IMR-90 (cell line): ENCODE measurements around the gene SYN1. TPM values are rescaled to one million over a fixed set of nuclear protein-coding genes. Genes with fewer than 3 reads are reported as not detected.

Experiments used
- ATAC-seq: fragments of 200-7000 bp; cut with Tn5 transposase; 2 replicates; pipeline ENCODE4 v1.9.1; 2020; ENCODE audit warnings: low read depth, mild to moderate bottlenecking, moderate library complexity
- BruUV-seq: library from RNA; stranded (reverse); fragments of 400-500 nt; replicated peaks from 2 replicates; lab custom pipeline; 2021; lab: Mats Ljungman, UMichigan
- CTCF ChIA-PET: fragments of 300-600 bp; formaldehyde crosslinking; extraction: SDS; loops from one replicate; lab custom pipeline; 2021; ENCODE audit warnings: antibody characterized with exemption; lab: Yijun Ruan, JAX
- POLR2A ChIA-PET: fragments of 300-600 bp; sonication (Branson Sonifier 250); formaldehyde crosslinking; loops from one replicate; lab custom pipeline; 2022; ENCODE audit warnings: antibody characterized with exemption; ENCODE audit not compliant: unreplicated experiment; lab: Charles Lee
- DNase-seq: peaks from one replicate; pipeline ENCODE4 v3.0.0; 2013
- H2AFZ ChIP-seq: replicated peaks from 2 replicates; pipeline ENCODE3; 2013; ENCODE audit warnings: low read length, mild to moderate bottlenecking; ENCODE audit not compliant: poor library complexity
- H2AK5ac ChIP-seq: 2 replicates; pipeline ENCODE4 v1.6.1; 2013; ENCODE audit warnings: low read depth, low read length, inconsistent platforms
- H2AK9ac ChIP-seq: replicated peaks from 2 replicates; pipeline ENCODE3; 2013; ENCODE audit warnings: mild to moderate bottlenecking, low read depth, low read length, moderate library complexity; ENCODE audit not compliant: poor library complexity
- H2BK120ac ChIP-seq: 2 replicates; pipeline ENCODE4 v1.6.1; 2013; ENCODE audit warnings: low read depth, low read length, inconsistent platforms
- H2BK15ac ChIP-seq: 3 replicates; pipeline ENCODE4 v1.6.1; 2013; ENCODE audit warnings: low read depth, low read length, inconsistent platforms
- H2BK20ac ChIP-seq: 2 replicates; pipeline ENCODE4 v1.6.1; 2013; ENCODE audit warnings: low read depth, mild to moderate bottlenecking, inconsistent platforms, low read length, moderate library complexity
- H2BK5ac ChIP-seq: 2 replicates; pipeline ENCODE4 v1.6.1; 2013; ENCODE audit warnings: mild to moderate bottlenecking, low read depth, low read length, inconsistent platforms; ENCODE audit not compliant: poor library complexity, severe bottlenecking
- H3K14ac ChIP-seq: replicated peaks from 2 replicates; pipeline ENCODE4 v1.6.1; 2013; ENCODE audit warnings: low read depth, low read length, inconsistent platforms
- H3K18ac ChIP-seq: 2 replicates; pipeline ENCODE4 v1.6.1; 2013; ENCODE audit warnings: low read depth, low read length, control low read depth
- H3K23ac ChIP-seq: 2 replicates; pipeline ENCODE4 v1.6.1; 2013; ENCODE audit warnings: low read depth, low read length, inconsistent platforms
- H3K27ac ChIP-seq: 2 replicates; pipeline ENCODE4 v1.5.1; 2013; ENCODE audit warnings: mild to moderate bottlenecking, control low read depth, low read length; ENCODE audit not compliant: insufficient read depth
- H3K27me3 ChIP-seq: 2 replicates; pipeline ENCODE4 v1.6.1; 2013; ENCODE audit warnings: low read length; ENCODE audit not compliant: control insufficient read depth, insufficient read depth
- H3K36me3 ChIP-seq: 2 replicates; pipeline ENCODE4 v1.6.1; 2013; ENCODE audit warnings: low read length, mixed read lengths; ENCODE audit not compliant: control insufficient read depth, insufficient read depth
- H3K4ac ChIP-seq: 2 replicates; pipeline ENCODE4 v1.6.1; 2013; ENCODE audit warnings: low read depth, low read length, inconsistent platforms
- H3K4me1 ChIP-seq: 2 replicates; pipeline ENCODE4 v1.6.1; 2013; ENCODE audit warnings: low read length, mixed read lengths; ENCODE audit not compliant: control insufficient read depth, insufficient read depth
- H3K4me2 ChIP-seq: 2 replicates; pipeline ENCODE4 v1.6.1; 2013; ENCODE audit warnings: low read depth, mild to moderate bottlenecking, control low read depth, low read length, moderate library complexity
- H3K4me3 ChIP-seq: 2 replicates; pipeline ENCODE4 v1.5.1; 2013; ENCODE audit warnings: low read depth, mild to moderate bottlenecking, control low read depth, low read length, moderate library complexity; ENCODE audit not compliant: insufficient read depth
- H3K56ac ChIP-seq: 2 replicates; pipeline ENCODE4 v1.6.1; 2013; ENCODE audit warnings: low read length, inconsistent platforms; ENCODE audit not compliant: insufficient read depth; ENCODE audit errors: extremely low read depth
- H3K79me1 ChIP-seq, 2 experiments: 2 replicates each; pipeline ENCODE4 v1.6.1; 2013; ENCODE audit warnings: low read length in 2 of 2, inconsistent platforms in 1 of 2, low read depth in 1 of 2
- H3K9ac ChIP-seq: 2 replicates; pipeline ENCODE4 v1.6.1; 2013; ENCODE audit warnings: low read depth, low read length, control low read depth
- H3K9me1 ChIP-seq: 2 replicates; pipeline ENCODE4 v1.6.1; 2013; ENCODE audit warnings: low read length, inconsistent platforms; ENCODE audit not compliant: insufficient read depth
- H3K9me3 ChIP-seq: 2 replicates; pipeline ENCODE4 v1.6.1; 2013; ENCODE audit warnings: low read length; ENCODE audit not compliant: control insufficient read depth, insufficient read depth
- H4K20me1 ChIP-seq: 2 replicates; pipeline ENCODE4 v1.6.1; 2013; ENCODE audit warnings: low read length, inconsistent platforms; ENCODE audit not compliant: insufficient read depth
- H4K5ac ChIP-seq: 2 replicates; pipeline ENCODE4 v1.6.1; 2013; ENCODE audit warnings: mild to moderate bottlenecking, low read depth, low read length, control low read depth
- H4K8ac ChIP-seq, 2 experiments: 2 replicates each; pipeline ENCODE4 v1.6.1; 2013; ENCODE audit warnings: low read depth in 2 of 2, low read length in 2 of 2, control low read depth in 1 of 2, inconsistent platforms in 1 of 2
- H4K91ac ChIP-seq: 2 replicates; pipeline ENCODE4 v1.6.1; 2013; ENCODE audit warnings: low read depth, low read length, inconsistent platforms; ENCODE audit not compliant: insufficient read depth
- BHLHE40 ChIP-seq: fragments of 150-350 bp; IDR thresholded peaks from 2 replicates; pipeline ENCODE4 v1.6.1; 2016; ENCODE audit warnings: mild to moderate bottlenecking, low read depth, low read length
- CEBPB ChIP-seq: IDR thresholded peaks from 2 replicates; pipeline ENCODE4 v1.6.1; 2012; ENCODE audit warnings: low read depth, low read length, improper control_type of control experiment
- CHD1 ChIP-seq: IDR thresholded peaks from 2 replicates; pipeline ENCODE4 v1.6.1; 2012; ENCODE audit warnings: low read depth, low read length, improper control_type of control experiment
- CTCF ChIP-seq: conservative IDR thresholded peaks from 2 replicates; pipeline ENCODE4 v1.5.1; 2012; ENCODE audit warnings: mild to moderate bottlenecking, low read depth, low read length, improper control_type of control experiment
- FOS ChIP-seq: fragments of 150-350 bp; IDR thresholded peaks from 2 replicates; pipeline ENCODE4 v1.6.1; 2016; ENCODE audit warnings: low read depth, low read length
- MAFK ChIP-seq: IDR thresholded peaks from 2 replicates; pipeline ENCODE4 v1.6.1; 2012; ENCODE audit warnings: low read depth, low read length, improper control_type of control experiment
- MAZ ChIP-seq: IDR thresholded peaks from 2 replicates; pipeline ENCODE4 v1.6.1; 2012; ENCODE audit warnings: low read depth, mild to moderate bottlenecking, low read length, improper control_type of control experiment, moderate library complexity, borderline replicate concordance
- MXI1 ChIP-seq: IDR thresholded peaks from 2 replicates; pipeline ENCODE4 v1.6.1; 2012; ENCODE audit warnings: low read depth, mild to moderate bottlenecking, low read length, moderate library complexity, borderline replicate concordance
- POLR2A ChIP-seq: IDR thresholded peaks from 2 replicates; pipeline ENCODE4 v1.6.1; 2012; ENCODE audit warnings: mild to moderate bottlenecking, low read depth, low read length
- RAD21 ChIP-seq: IDR thresholded peaks from 2 replicates; pipeline ENCODE4 v1.6.1; 2012; ENCODE audit warnings: low read length, improper control_type of control experiment
- RCOR1 ChIP-seq: IDR thresholded peaks from 2 replicates; pipeline ENCODE4 v1.6.1; 2012; ENCODE audit warnings: mild to moderate bottlenecking, low read length, improper control_type of control experiment; ENCODE audit not compliant: insufficient replicate concordance
- RFX5 ChIP-seq: IDR thresholded peaks from 2 replicates; pipeline ENCODE4 v1.8.0; 2012; ENCODE audit warnings: low read depth, mild to moderate bottlenecking, low read length, moderate library complexity
- SMC3 ChIP-seq: fragments of 150-350 bp; IDR thresholded peaks from 2 replicates; pipeline ENCODE4 v1.6.1; 2016; ENCODE audit warnings: low read depth, mild to moderate bottlenecking, antibody characterized with exemption, low read length, moderate library complexity
- USF2 ChIP-seq: fragments of 150-350 bp; IDR thresholded peaks from 2 replicates; pipeline ENCODE4 v1.6.1; 2017; ENCODE audit warnings: mild to moderate bottlenecking, antibody characterized with exemption, low read length, low read depth
- WGBS, 2 experiments: methylation state at CpG; one replicate each; pipeline versions ENCODE4 v1.1.5 to v1.1.7; 2013; ENCODE audit warnings: missing lambda C conversion rate in 2 of 2; ENCODE audit not compliant: insufficient read length in 1 of 2; ENCODE audit errors: extremely low coverage in 2 of 2; 5-methylcytosine and 5-hydroxymethylcytosine counted together
- dilution Hi-C: fragments of 300-500 bp; cut with HindIII; formaldehyde crosslinking; loops from one replicate; pipeline ENCODE4 v1.14.3; 2018; ENCODE audit warnings: low sequenced_read_pairs; ENCODE audit not compliant: unreplicated experiment
- in situ Hi-C: fragments of 300-500 bp; cut with MboI; formaldehyde crosslinking; loops from 3 replicates; pipeline ENCODE4 v1.14.3; 2019; ENCODE audit warnings: low sequenced_read_pairs, inconsistent platforms, mixed read lengths
- intact Hi-C: fragments of 100-400 bp; cut with micrococcal nuclease; formaldehyde crosslinking; loops from 2 replicates; pipeline ENCODE4 v1.10.0; 2022
- polyA plus RNA-seq, 3 experiments: library from polyadenylated mRNA; depleted of rRNA; stranded (reverse); fragments of >200 nt; gene quantifications; 2 replicates each; pipeline ENCODE4 v1.2.3, GENCODE V29; 2012; ENCODE audit warnings: low replicate concordance in 1 of 3
- total RNA-seq: library from RNA; depleted of rRNA; stranded (reverse); fragments of >200 nt; gene quantifications from 2 replicates; pipeline ENCODE4 v1.2.3, GENCODE V29; 2012

The SYN1 gene
- total and polyA plus RNA-seq, 2 of the 4 experiments (the other 2 are of a cell fraction): under 0.01 to 0.56 TPM

- DNase-seq (no peak), ATAC-seq (no peak)
- no peak overlapping the region for H3K27ac ChIP-seq
- H3K4me1 ChIP-seq: no peaks in the 10 kb centered on the region
- no peak overlapping the region for H3K9ac ChIP-seq
- no peak overlapping the region for H3K56ac ChIP-seq
- H2BK5ac ChIP-seq: no peak overlapping the region
- WGBS, 2 experiments: no CpG with 5 or more reads among the region's 2 CpGs
- H3K23ac ChIP-seq: no peak overlapping the region
- no TSS peak for BruUV-seq
- no peak overlapping the region for H2BK120ac ChIP-seq
- H2AK9ac ChIP-seq: no peak overlapping the region
- H3K9me3 ChIP-seq: no peaks in the 10 kb centered on the region
- H3K4ac ChIP-seq: no peak overlapping the region
- no peak overlapping the region for H4K8ac ChIP-seq
- TF ChIP-seq CHD1 (no peak), SMC3 (no peak), RAD21 (no peak), USF2 (no peak), CEBPB (no peak), MAFK (no peak), RFX5 (no peak), RCOR1 (no peak), FOS (no peak), MXI1 (no peak), POLR2A (no peak), MAZ (no peak), BHLHE40 (no peak), CTCF (no peak)
- intact Hi-C loops (no loop called here), dilution Hi-C loops (no loop called here), in situ Hi-C loops (loop anchor here (25.0 kb wide), 1 partner anchor 413 kb away; the partner anchor contains the start of gene CDK16)
- no peaks in the 10 kb centered on the region for H3K36me3 ChIP-seq
- no peak overlapping the region for H4K91ac ChIP-seq
- H3K27me3 ChIP-seq: no peaks in the 10 kb centered on the region; the same call in 1 of the 2 replicates
- no peak overlapping the region for H3K4me2 ChIP-seq
- H2BK20ac ChIP-seq: no peak overlapping the region
- H2AFZ ChIP-seq: no peak overlapping the region
- H3K79me1 ChIP-seq: no peaks in the 10 kb centered on the region
- no peaks in the 10 kb centered on the region for H3K9me1 ChIP-seq
- ChIA-PET CTCF (no interaction called here), POLR2A (no interaction called here)
- no peaks in the 10 kb centered on the region; the same call in 1 of the 2 replicates for H4K20me1 ChIP-seq
- no peak overlapping the region for H3K14ac ChIP-seq
- no peak overlapping the region for H3K4me3 ChIP-seq
- no peak overlapping the region for H2BK15ac ChIP-seq
- no peak overlapping the region for H4K5ac ChIP-seq
- no peak overlapping the region for H3K18ac ChIP-seq
- H2AK5ac ChIP-seq: no peak overlapping the region
Measured at GRCh38 chrX:47625365-47625764, 5.7 kb upstream of the SYN1 start.
